ENCODE results near the gene TXNRD3. TPM values are rescaled to one million over a fixed set of nuclear protein-coding genes. Genes with fewer than 3 reads are reported as not detected.

Gene TXNRD3
- total RNA-seq, 2 experiments from 2014 or later: not detected

DNA sequence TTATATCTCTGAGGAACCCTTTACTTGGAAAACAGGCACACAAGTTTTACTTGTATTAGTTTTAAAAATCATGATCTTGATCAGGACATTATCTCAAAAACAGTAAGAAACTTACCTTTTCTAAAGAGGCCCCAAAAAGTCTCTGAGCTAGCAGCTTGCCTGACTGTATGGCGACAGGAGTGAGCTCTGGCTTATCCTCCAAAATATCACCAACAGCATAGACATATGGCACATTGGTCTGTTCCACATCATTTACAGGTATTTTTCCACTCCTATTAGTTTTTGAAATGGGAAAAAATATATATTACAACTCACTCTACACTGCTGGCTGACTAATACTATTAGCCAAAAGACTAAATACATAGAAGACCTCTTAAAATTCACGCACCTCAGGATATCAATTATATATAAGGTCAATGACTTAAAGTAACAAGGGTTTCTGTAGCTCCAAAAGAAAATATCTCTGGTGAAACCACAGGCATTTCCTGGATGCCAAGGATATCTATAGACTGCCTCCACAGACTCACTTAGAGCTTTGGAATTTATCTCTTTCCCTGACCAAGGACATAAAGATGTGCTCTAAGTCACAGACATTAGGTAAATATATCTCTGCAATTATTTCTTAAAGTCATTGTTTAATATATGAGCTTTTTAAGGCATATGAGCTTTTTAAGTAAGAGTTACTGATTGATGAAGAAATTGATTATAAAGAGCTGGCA, 33.1 kb downstream of the TXNRD3 start:
- no peak for DNase-seq (ENCODE audit: low spot score)
- H3K9me3 ChIP-seq (ENCODE audit: low read length): no peaks in the 10 kb centered on the region
- H3K9me2 ChIP-seq (ENCODE audit: insufficient read depth, low read length): no peaks in the 10 kb centered on the region
- no peak overlapping the region for H3K4me2 ChIP-seq (ENCODE audit: low read length)
- no peak for TF ChIP-seq EZH2phosphoT487 (IDR thresholded peaks at IDR 0.05; ENCODE audit: borderline replicate concordance, low read depth, low read length)
- TF ChIP-seq, protein P1, sequence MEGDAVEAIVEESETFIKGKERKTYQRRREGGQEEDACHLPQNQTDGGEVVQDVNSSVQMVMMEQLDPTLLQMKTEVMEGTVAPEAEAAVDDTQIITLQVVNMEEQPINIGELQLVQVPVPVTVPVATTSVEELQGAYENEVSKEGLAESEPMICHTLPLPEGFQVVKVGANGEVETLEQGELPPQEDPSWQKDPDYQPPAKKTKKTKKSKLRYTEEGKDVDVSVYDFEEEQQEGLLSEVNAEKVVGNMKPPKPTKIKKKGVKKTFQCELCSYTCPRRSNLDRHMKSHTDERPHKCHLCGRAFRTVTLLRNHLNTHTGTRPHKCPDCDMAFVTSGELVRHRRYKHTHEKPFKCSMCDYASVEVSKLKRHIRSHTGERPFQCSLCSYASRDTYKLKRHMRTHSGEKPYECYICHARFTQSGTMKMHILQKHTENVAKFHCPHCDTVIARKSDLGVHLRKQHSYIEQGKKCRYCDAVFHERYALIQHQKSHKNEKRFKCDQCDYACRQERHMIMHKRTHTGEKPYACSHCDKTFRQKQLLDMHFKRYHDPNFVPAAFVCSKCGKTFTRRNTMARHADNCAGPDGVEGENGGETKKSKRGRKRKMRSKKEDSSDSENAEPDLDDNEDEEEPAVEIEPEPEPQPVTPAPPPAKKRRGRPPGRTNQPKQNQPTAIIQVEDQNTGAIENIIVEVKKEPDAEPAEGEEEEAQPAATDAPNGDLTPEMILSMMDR (conservative IDR thresholded peaks at IDR 0.05; ENCODE audit: low read length): no peak
- intact Hi-C loops (cut with micrococcal nuclease; ENCODE audit: unreplicated experiment): no loop called here
- no peaks in the 10 kb centered on the region for H4K20me1 ChIP-seq (ENCODE audit: insufficient read depth, low read length)
- no peak overlapping the region for H3K4me3 ChIP-seq (ENCODE audit: low read depth, low read length, poor library complexity, severe bottlenecking)
- POLR2A ChIA-PET: interaction anchor here (0.5 to 1.2 kb wide), 2 partner anchors 7 to 64 kb away, joined by 3 read pairs; no protein-coding TSS in a partner anchor
- CTCF ChIA-PET (ENCODE audit: unreplicated experiment): no interaction called here
- H3K4me1 ChIP-seq (ENCODE audit: insufficient read depth, low read length, poor library complexity, severe bottlenecking): no peaks in the 10 kb centered on the region
- H3K27ac ChIP-seq (ENCODE audit: low read depth, low read length, poor library complexity, severe bottlenecking): no peak overlapping the region
- no peaks in the 10 kb centered on the region for H3K36me3 ChIP-seq (ENCODE audit: insufficient read depth, low read length)
- H3K79me2 ChIP-seq (ENCODE audit: insufficient read depth, low read depth, low read length): no peaks in the 10 kb centered on the region
- BruUV-seq (replicated peaks): no TSS peak
- no peak overlapping the region for H2AFZ ChIP-seq (ENCODE audit: low read length)

DNA sequence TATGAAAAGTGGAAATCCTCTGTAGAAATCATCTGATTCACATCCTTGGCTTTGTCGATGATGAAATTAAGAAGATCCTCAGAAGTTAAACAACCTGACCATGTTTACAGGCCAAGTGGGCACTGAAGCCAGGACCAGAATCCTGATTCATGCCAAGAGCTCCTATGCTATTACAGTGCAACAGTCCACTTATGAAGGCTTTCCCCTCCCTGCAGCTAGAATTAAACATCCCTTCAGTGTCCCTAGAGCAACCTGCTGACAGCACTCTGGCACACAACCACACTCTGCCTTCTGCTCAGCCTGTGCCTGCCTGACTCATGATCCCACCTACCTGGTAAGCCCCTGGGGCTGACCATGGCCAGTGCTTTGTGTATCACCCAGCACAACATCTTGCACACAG, 33.8 kb downstream of the TXNRD3 start:
- Histone ChIP-seq H3K9me3 (ENCODE audit: low read length) (no peaks in the 10 kb centered on the region), H3K9me2 (ENCODE audit: insufficient read depth, low read length) (no peaks in the 10 kb centered on the region), H3K4me1 (ENCODE audit: insufficient read depth, low read length, poor library complexity, severe bottlenecking) (no peaks in the 10 kb centered on the region), H3K4me3 (ENCODE audit: low read depth, low read length, poor library complexity, severe bottlenecking) (no peak overlapping the region), H3K36me3 (ENCODE audit: insufficient read depth, low read length) (no peaks in the 10 kb centered on the region), H4K20me1 (ENCODE audit: insufficient read depth, low read length) (no peaks in the 10 kb centered on the region), H2AFZ (ENCODE audit: low read length) (no peak overlapping the region), H3K27ac (ENCODE audit: low read depth, low read length, poor library complexity, severe bottlenecking) (no peak overlapping the region), H3K79me2 (ENCODE audit: insufficient read depth, low read depth, low read length) (no peaks in the 10 kb centered on the region), H3K4me2 (ENCODE audit: low read length) (no peak overlapping the region)
- ChIA-PET CTCF (ENCODE audit: unreplicated experiment) (no interaction called here), POLR2A (no interaction called here)
- no TSS peak for BruUV-seq (replicated peaks)
- no peak for TF ChIP-seq EZH2phosphoT487 (IDR thresholded peaks at IDR 0.05; ENCODE audit: borderline replicate concordance, low read depth, low read length)
- TF ChIP-seq, protein P1 (conservative IDR thresholded peaks at IDR 0.05; ENCODE audit: low read length): no peak
- intact Hi-C loops (cut with micrococcal nuclease; ENCODE audit: unreplicated experiment): no loop called here
- no peak for DNase-seq (ENCODE audit: low spot score)

DNA sequence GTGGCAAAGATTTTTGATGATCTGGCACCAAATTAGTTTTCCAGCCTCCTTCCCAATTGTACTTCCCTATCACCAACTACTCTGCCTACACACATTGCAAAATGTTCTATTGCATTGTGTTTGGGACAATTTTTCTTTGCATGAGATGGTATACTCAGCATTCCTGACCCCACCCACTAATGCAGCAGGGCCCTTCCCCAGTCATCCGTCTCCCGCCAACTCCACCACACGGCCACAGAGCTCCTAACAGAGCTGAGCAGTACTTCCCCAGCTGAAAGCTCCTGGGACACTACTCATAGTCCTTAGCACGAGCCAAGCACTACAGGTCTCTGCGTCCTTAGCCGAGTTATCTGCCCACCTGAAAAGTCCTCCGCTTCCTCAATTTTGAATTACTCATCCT, 34.2 kb downstream of the TXNRD3 start:
- no peaks in the 10 kb centered on the region for H3K36me3 ChIP-seq (ENCODE audit: insufficient read depth, low read length)
- no peak overlapping the region for H2AFZ ChIP-seq (ENCODE audit: low read length)
- H3K79me2 ChIP-seq (ENCODE audit: insufficient read depth, low read depth, low read length): no peaks in the 10 kb centered on the region
- H4K20me1 ChIP-seq (ENCODE audit: insufficient read depth, low read length): no peaks in the 10 kb centered on the region
- H3K9me3 ChIP-seq (ENCODE audit: low read length): no peaks in the 10 kb centered on the region
- intact Hi-C loops (cut with micrococcal nuclease; ENCODE audit: unreplicated experiment): no loop called here
- ChIA-PET CTCF (ENCODE audit: unreplicated experiment) (no interaction called here), POLR2A (interaction anchor here (0.7 kb wide), 1 partner anchor 15 kb away, joined by 3 read pairs; no protein-coding TSS in a partner anchor)
- BruUV-seq (replicated peaks): no TSS peak
- no peaks in the 10 kb centered on the region for H3K4me1 ChIP-seq (ENCODE audit: insufficient read depth, low read length, poor library complexity, severe bottlenecking)
- H3K27ac ChIP-seq (ENCODE audit: low read depth, low read length, poor library complexity, severe bottlenecking): no peak overlapping the region
- no peak for DNase-seq (ENCODE audit: low spot score)
- no peaks in the 10 kb centered on the region for H3K9me2 ChIP-seq (ENCODE audit: insufficient read depth, low read length)
- no peak overlapping the region for H3K4me2 ChIP-seq (ENCODE audit: low read length)
- no peak for TF ChIP-seq EZH2phosphoT487 (IDR thresholded peaks at IDR 0.05; ENCODE audit: borderline replicate concordance, low read depth, low read length)
- TF ChIP-seq, protein P1 (conservative IDR thresholded peaks at IDR 0.05; ENCODE audit: low read length): no peak
- H3K4me3 ChIP-seq (ENCODE audit: low read depth, low read length, poor library complexity, severe bottlenecking): no peak overlapping the region
